ENCODE results near the gene RNF138.

DNA sequence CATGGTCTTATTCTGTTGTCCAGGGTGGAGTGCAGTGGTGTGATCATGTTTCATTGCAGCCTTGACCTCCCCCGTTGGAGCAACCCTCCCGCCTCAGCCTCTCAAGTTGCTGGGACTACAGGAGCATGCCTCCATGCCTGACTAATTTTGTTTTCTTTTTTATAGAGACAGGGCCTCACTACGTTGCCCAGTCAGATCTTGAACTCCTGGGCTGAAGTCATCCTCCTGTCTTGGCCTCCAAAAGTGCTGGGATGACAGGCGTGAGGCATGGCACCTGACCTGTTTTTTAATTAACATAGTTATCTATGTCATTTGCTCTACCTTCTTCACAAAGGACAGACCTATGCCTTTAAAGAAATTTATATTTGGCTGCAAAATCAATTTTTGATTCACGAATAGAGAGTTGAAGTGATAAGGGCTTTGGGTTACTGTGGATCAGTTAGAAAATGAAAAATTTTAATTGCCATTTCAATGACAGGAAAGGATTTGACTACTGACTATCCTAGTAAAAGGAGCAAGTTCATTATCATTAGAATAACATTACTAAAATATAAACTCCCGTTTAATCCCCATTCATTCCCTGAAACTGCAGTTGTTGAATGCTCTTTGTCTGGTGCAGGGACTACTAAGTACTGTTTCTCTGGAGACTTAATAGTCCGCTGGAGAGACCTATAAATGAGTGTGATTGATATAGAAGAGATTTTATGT lies 3.7 kb downstream of the RNF138 start:
- TF ChIP-seq, protein P1, sequence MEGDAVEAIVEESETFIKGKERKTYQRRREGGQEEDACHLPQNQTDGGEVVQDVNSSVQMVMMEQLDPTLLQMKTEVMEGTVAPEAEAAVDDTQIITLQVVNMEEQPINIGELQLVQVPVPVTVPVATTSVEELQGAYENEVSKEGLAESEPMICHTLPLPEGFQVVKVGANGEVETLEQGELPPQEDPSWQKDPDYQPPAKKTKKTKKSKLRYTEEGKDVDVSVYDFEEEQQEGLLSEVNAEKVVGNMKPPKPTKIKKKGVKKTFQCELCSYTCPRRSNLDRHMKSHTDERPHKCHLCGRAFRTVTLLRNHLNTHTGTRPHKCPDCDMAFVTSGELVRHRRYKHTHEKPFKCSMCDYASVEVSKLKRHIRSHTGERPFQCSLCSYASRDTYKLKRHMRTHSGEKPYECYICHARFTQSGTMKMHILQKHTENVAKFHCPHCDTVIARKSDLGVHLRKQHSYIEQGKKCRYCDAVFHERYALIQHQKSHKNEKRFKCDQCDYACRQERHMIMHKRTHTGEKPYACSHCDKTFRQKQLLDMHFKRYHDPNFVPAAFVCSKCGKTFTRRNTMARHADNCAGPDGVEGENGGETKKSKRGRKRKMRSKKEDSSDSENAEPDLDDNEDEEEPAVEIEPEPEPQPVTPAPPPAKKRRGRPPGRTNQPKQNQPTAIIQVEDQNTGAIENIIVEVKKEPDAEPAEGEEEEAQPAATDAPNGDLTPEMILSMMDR (conservative IDR thresholded peaks at IDR 0.05 in 1 of 2, IDR thresholded peaks at IDR 0.05 in 1 of 2; ENCODE audit: low read depth in 1 of 2, low read length in 2 of 2): no peak
- TF ChIP-seq EZH2 (IDR thresholded peaks at IDR 0.05; ENCODE audit: low read length, missing control alignments): no peak

Data from fibroblast of lung (primary cell).